GM12892 (cell line): ENCODE measurements around the gene ITGB2. TPM values are rescaled to one million over a fixed set of nuclear protein-coding genes. Genes with fewer than 3 reads are reported as not detected.

Source experiments
- DNase-seq: peaks from one replicate; pipeline ENCODE4 v3.0.0; 2011; ENCODE audit not compliant: insufficient read length
- FAIRE-seq: peaks from 2 replicates; lab custom pipeline; 2011; peaks lifted over from hg19 to GRCh38; lab: Jason Lieb, UNC
- POLR2A ChIP-seq: IDR thresholded peaks from 2 replicates; pipeline ENCODE4 v1.6.1; 2011; ENCODE audit warnings: low read depth, low read length, control low read depth
- POLR2AphosphoS5 ChIP-seq: IDR thresholded peaks from 2 replicates; pipeline ENCODE4 v1.6.1; 2011; ENCODE audit warnings: low read depth, low read length, control low read depth
- TAF1 ChIP-seq: IDR thresholded peaks from 2 replicates; pipeline ENCODE4 v1.6.1; 2011; ENCODE audit warnings: low read depth, mild to moderate bottlenecking, control low read depth, low read length, borderline replicate concordance
- polyA plus RNA-seq: library from polyadenylated mRNA; unstranded; fragments of >200 nt; gene quantifications from one replicate; pipeline ENCODE4 v1.2.1, GENCODE V29; 2012; ENCODE audit warnings: missing spikeins, inconsistent platforms; ENCODE audit not compliant: missing spikeins

ITGB2 gene
- 41.8 TPM for polyA plus RNA-seq

- FAIRE-seq (peak; percentile 40), DNase-seq (no peak)
- TF ChIP-seq POLR2A (no peak), POLR2AphosphoS5 (no peak; the same call in 1 of the 2 replicates), TAF1 (no peak)
These were observed at the start of gene ITGB2 for GRCh38 chr21:44920694-44921604. TSS of gene ITGB2 (minus strand) at chr21:44920899. CDS start at chr21:44910782, 10,117 bp downstream.

GRCh38 chr21:44969931-44970755 lies 49.4 kb upstream of the ITGB2 start:
- DNase-seq (no peak), FAIRE-seq (no peak)
- TF ChIP-seq POLR2A (no peak), POLR2AphosphoS5 (no peak), TAF1 (no peak)

- DNase-seq (no peak), FAIRE-seq (no peak)
- TF ChIP-seq POLR2A, result no peak
- TF ChIP-seq POLR2AphosphoS5, result no peak
- no peak for TF ChIP-seq TAF1
These were observed 48.5 kb upstream of the ITGB2 start for GRCh38 chr21:44969066-44969670.

GRCh38 chr21:44967082-44968047 lies 46.7 kb upstream of the ITGB2 start:
- no peak for TF ChIP-seq POLR2AphosphoS5
- no peak for TF ChIP-seq TAF1
- no peak for TF ChIP-seq POLR2A

GRCh38 chr21:44966135-44967081 lies 45.7 kb upstream of the ITGB2 start:
- no peak for FAIRE-seq
- TF ChIP-seq POLR2AphosphoS5, result no peak
- TF ChIP-seq TAF1, result no peak

More at GRCh38 chr21:44967082-44968047, 46.7 kb upstream of the ITGB2 start:
- FAIRE-seq (no peak), DNase-seq (no peak)

GRCh38 chr21:44965251-44966022 lies 44.7 kb upstream of the ITGB2 start:
- DNase-seq (no peak), FAIRE-seq (no peak)
- TF ChIP-seq POLR2AphosphoS5, result no peak
- no peak for TF ChIP-seq TAF1
- TF ChIP-seq POLR2A, result no peak

More at GRCh38 chr21:44966135-44967081, 45.7 kb upstream of the ITGB2 start:
- DNase-seq, result no peak

- DNase-seq (no peak), FAIRE-seq (no peak)
- TF ChIP-seq TAF1, result no peak
- no peak for TF ChIP-seq POLR2A
- TF ChIP-seq POLR2AphosphoS5, result no peak
These were observed 43.7 kb upstream of the ITGB2 start for GRCh38 chr21:44964381-44964780.

- DNase-seq, result no peak
- FAIRE-seq, result no peak
These were observed 41.8 kb upstream of the ITGB2 start for GRCh38 chr21:44962403-44962966.

More at GRCh38 chr21:44962403-44962966, 41.8 kb upstream of the ITGB2 start:
- TF ChIP-seq POLR2AphosphoS5 (no peak), POLR2A (no peak), TAF1 (no peak)
